Measurements from ENCODE around the gene CHST5. TPM values are rescaled to one million over a fixed set of nuclear protein-coding genes. Genes with fewer than 3 reads are reported as not detected.

Gene CHST5
- total and polyA plus RNA-seq, 9 of the 15 experiments (the other 6 are each of a cell fraction or from before 2014, with no cell fraction given), result 0.06 to 0.21 (median 0.14) TPM; not detected in 5

- TF ChIP-seq MAX (CRISPR knock-in tag; IDR thresholded peaks at IDR 0.05) (peak; percentile 59), TAF15 (IDR thresholded peaks at IDR 0.05; ENCODE audit: low read depth, low read length) (no peak), ZNF511 (CRISPR knock-in tag; IDR thresholded peaks at IDR 0.05) (0 out of 2 replicates have a peak, but pooled peaks have one; percentile 8), POU5F1 (IDR thresholded peaks at IDR 0.05; ENCODE audit: borderline replicate concordance, low read depth, low read length, partially characterized antibody) (no peak), RFX5 (IDR thresholded peaks at IDR 0.05; ENCODE audit: low read depth, low read length) (no peak), ZNF212 (CRISPR knock-in tag; IDR thresholded peaks at IDR 0.05) (no peak), ZNF174 (CRISPR knock-in tag; IDR thresholded peaks at IDR 0.05) (no peak), STAG1 (CRISPR knock-in tag; IDR thresholded peaks at IDR 0.05; ENCODE audit: borderline replicate concordance) (no peak), IFI16 (CRISPR knock-in tag; IDR thresholded peaks at IDR 0.05) (no peak), TBP (optimal IDR thresholded peaks at IDR 0.05; ENCODE audit: low read depth, low read length) (peak; percentile 54), ZFX (CRISPR knock-in tag; IDR thresholded peaks at IDR 0.05) (peak; percentile 82), ZNF121 (CRISPR knock-in tag; conservative IDR thresholded peaks at IDR 0.05) (no peak), ZNF408 (CRISPR knock-in tag; IDR thresholded peaks at IDR 0.05; ENCODE audit: low read depth) (no peak), E2F6 (IDR thresholded peaks at IDR 0.05; ENCODE audit: borderline replicate concordance in 1 of 2, extremely low read depth in 1 of 2, insufficient read depth in 1 of 2, insufficient read length in 1 of 2, low read depth in 1 of 2, low read length in 1 of 2, poor library complexity in 1 of 2, severe bottlenecking in 1 of 2) (no peak)
- TF ChIP-seq, protein P1, sequence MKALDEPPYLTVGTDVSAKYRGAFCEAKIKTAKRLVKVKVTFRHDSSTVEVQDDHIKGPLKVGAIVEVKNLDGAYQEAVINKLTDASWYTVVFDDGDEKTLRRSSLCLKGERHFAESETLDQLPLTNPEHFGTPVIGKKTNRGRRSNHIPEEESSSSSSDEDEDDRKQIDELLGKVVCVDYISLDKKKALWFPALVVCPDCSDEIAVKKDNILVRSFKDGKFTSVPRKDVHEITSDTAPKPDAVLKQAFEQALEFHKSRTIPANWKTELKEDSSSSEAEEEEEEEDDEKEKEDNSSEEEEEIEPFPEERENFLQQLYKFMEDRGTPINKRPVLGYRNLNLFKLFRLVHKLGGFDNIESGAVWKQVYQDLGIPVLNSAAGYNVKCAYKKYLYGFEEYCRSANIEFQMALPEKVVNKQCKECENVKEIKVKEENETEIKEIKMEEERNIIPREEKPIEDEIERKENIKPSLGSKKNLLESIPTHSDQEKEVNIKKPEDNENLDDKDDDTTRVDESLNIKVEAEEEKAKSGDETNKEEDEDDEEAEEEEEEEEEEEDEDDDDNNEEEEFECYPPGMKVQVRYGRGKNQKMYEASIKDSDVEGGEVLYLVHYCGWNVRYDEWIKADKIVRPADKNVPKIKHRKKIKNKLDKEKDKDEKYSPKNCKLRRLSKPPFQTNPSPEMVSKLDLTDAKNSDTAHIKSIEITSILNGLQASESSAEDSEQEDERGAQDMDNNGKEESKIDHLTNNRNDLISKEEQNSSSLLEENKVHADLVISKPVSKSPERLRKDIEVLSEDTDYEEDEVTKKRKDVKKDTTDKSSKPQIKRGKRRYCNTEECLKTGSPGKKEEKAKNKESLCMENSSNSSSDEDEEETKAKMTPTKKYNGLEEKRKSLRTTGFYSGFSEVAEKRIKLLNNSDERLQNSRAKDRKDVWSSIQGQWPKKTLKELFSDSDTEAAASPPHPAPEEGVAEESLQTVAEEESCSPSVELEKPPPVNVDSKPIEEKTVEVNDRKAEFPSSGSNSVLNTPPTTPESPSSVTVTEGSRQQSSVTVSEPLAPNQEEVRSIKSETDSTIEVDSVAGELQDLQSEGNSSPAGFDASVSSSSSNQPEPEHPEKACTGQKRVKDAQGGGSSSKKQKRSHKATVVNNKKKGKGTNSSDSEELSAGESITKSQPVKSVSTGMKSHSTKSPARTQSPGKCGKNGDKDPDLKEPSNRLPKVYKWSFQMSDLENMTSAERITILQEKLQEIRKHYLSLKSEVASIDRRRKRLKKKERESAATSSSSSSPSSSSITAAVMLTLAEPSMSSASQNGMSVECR (CRISPR knock-in tag; IDR thresholded peaks at IDR 0.05), result peak; percentile 75
- TF ChIP-seq, protein P2, sequence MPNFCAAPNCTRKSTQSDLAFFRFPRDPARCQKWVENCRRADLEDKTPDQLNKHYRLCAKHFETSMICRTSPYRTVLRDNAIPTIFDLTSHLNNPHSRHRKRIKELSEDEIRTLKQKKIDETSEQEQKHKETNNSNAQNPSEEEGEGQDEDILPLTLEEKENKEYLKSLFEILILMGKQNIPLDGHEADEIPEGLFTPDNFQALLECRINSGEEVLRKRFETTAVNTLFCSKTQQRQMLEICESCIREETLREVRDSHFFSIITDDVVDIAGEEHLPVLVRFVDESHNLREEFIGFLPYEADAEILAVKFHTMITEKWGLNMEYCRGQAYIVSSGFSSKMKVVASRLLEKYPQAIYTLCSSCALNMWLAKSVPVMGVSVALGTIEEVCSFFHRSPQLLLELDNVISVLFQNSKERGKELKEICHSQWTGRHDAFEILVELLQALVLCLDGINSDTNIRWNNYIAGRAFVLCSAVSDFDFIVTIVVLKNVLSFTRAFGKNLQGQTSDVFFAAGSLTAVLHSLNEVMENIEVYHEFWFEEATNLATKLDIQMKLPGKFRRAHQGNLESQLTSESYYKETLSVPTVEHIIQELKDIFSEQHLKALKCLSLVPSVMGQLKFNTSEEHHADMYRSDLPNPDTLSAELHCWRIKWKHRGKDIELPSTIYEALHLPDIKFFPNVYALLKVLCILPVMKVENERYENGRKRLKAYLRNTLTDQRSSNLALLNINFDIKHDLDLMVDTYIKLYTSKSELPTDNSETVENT (CRISPR knock-in tag; IDR thresholded peaks at IDR 0.05), result no peak
- TF ChIP-seq, protein P3, sequence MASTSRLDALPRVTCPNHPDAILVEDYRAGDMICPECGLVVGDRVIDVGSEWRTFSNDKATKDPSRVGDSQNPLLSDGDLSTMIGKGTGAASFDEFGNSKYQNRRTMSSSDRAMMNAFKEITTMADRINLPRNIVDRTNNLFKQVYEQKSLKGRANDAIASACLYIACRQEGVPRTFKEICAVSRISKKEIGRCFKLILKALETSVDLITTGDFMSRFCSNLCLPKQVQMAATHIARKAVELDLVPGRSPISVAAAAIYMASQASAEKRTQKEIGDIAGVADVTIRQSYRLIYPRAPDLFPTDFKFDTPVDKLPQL (IDR thresholded peaks at IDR 0.05; ENCODE audit: extremely low read depth, insufficient read length), result no peak
Observed at GRCh38 chr16:75566040-75566757, 30.3 kb upstream of the CHST5 start, which contains the start of gene GABARAPL2 (continued).

All from K562 (cell line).